Measurements from ENCODE around the gene MNX1.

MNX1 gene

GRCh38 chr7:156969972-156970420 lies 40.5 kb downstream of the MNX1 start:
- no peak for DNase-seq (ENCODE audit: low spot score)

GRCh38 chr7:156968183-156968582 lies 42.3 kb downstream of the MNX1 start:
- no peak for DNase-seq (ENCODE audit: low spot score)

- no peak for DNase-seq (ENCODE audit: low spot score)
Measured at GRCh38 chr7:156966387-156966786, 44.1 kb downstream of the MNX1 start.

GRCh38 chr7:156964971-156965370 lies 45.5 kb downstream of the MNX1 start:
- no peak for DNase-seq (ENCODE audit: low spot score)

- no peak for DNase-seq (ENCODE audit: low spot score)
Measured at GRCh38 chr7:156963472-156963871, 47.0 kb downstream of the MNX1 start.

GRCh38 chr7:156962897-156963296 lies 47.6 kb downstream of the MNX1 start:
- no peak for DNase-seq (ENCODE audit: low spot score)

- no peak for DNase-seq (ENCODE audit: low spot score)
Measured at GRCh38 chr7:156962145-156962544, 48.3 kb downstream of the MNX1 start.

GRCh38 chr7:156956727-156957126 lies 53.7 kb downstream of the MNX1 start:
- DNase-seq (ENCODE audit: low spot score) = no peak

- no peak for DNase-seq (ENCODE audit: low spot score)
Measured at GRCh38 chr7:156954941-156955340, 55.5 kb downstream of the MNX1 start.

Data from HuH-7 (cell line).